ENCODE measurements around the gene TMEM132C.

TMEM132C gene

GRCh38 chr12:128707488-128707887 lies 440.5 kb downstream of the TMEM132C start:
- no peaks in the 10 kb centered on the region for H3K9me3 ChIP-seq (ENCODE audit: control insufficient read depth, insufficient read depth, low read depth, low read length)
- no peak overlapping the region for H3K9ac ChIP-seq (ENCODE audit: low read length)
- H3K36me3 ChIP-seq (ENCODE audit: control insufficient read depth, insufficient read depth, low read length): no peaks in the 10 kb centered on the region
- H3K27ac ChIP-seq (ENCODE audit: low read depth, low read length): no peak overlapping the region
- H3K4me3 ChIP-seq (ENCODE audit: low read depth, low read length): no peak overlapping the region
- H3K4me1 ChIP-seq (ENCODE audit: control insufficient read depth, insufficient read depth, low read length): no peaks in the 10 kb centered on the region
- H3K27me3 ChIP-seq (ENCODE audit: control insufficient read depth, insufficient read depth, low read length): no peaks in the 10 kb centered on the region

- no peak overlapping the region for H3K9ac ChIP-seq (ENCODE audit: low read length)
- no peaks in the 10 kb centered on the region for H3K4me1 ChIP-seq (ENCODE audit: control insufficient read depth, insufficient read depth, low read length)
- no peaks in the 10 kb centered on the region for H3K27me3 ChIP-seq (ENCODE audit: control insufficient read depth, insufficient read depth, low read length)
- no peak overlapping the region for H3K4me3 ChIP-seq (ENCODE audit: low read depth, low read length)
- no peak overlapping the region for H3K27ac ChIP-seq (ENCODE audit: low read depth, low read length)
- no peaks in the 10 kb centered on the region for H3K9me3 ChIP-seq (ENCODE audit: control insufficient read depth, insufficient read depth, low read depth, low read length)
- no peaks in the 10 kb centered on the region for H3K36me3 ChIP-seq (ENCODE audit: control insufficient read depth, insufficient read depth, low read length)
Measured at GRCh38 chr12:128708789-128709188, 441.8 kb downstream of the TMEM132C start.

- H3K27me3 ChIP-seq (ENCODE audit: control insufficient read depth, insufficient read depth, low read length): peaks cover 5% of the 10 kb centered on the region; the same call in 1 of the 2 replicates
- H3K27ac ChIP-seq (ENCODE audit: low read depth, low read length): no peak overlapping the region
Measured at GRCh38 chr12:128709660-128710059, 442.7 kb downstream of the TMEM132C start.

GRCh38 chr12:128711486-128711885 lies 444.5 kb downstream of the TMEM132C start:
- no peaks in the 10 kb centered on the region for H3K9me3 ChIP-seq (ENCODE audit: control insufficient read depth, insufficient read depth, low read depth, low read length)
- H3K36me3 ChIP-seq (ENCODE audit: control insufficient read depth, insufficient read depth, low read length): no peaks in the 10 kb centered on the region
- no peak overlapping the region for H3K9ac ChIP-seq (ENCODE audit: low read length)
- no peak overlapping the region for H3K27ac ChIP-seq (ENCODE audit: low read depth, low read length)
- H3K4me1 ChIP-seq (ENCODE audit: control insufficient read depth, insufficient read depth, low read length): no peaks in the 10 kb centered on the region
- H3K27me3 ChIP-seq (ENCODE audit: control insufficient read depth, insufficient read depth, low read length): peaks cover 5% of the 10 kb centered on the region; the same call in 1 of the 2 replicates
- no peak overlapping the region for H3K4me3 ChIP-seq (ENCODE audit: low read depth, low read length)

More at GRCh38 chr12:128709660-128710059, 442.7 kb downstream of the TMEM132C start:
- Histone ChIP-seq H3K9ac (ENCODE audit: low read length) (no peak overlapping the region), H3K4me1 (ENCODE audit: control insufficient read depth, insufficient read depth, low read length) (no peaks in the 10 kb centered on the region), H3K4me3 (ENCODE audit: low read depth, low read length) (no peak overlapping the region), H3K9me3 (ENCODE audit: control insufficient read depth, insufficient read depth, low read depth, low read length) (no peaks in the 10 kb centered on the region), H3K36me3 (ENCODE audit: control insufficient read depth, insufficient read depth, low read length) (no peaks in the 10 kb centered on the region)

GRCh38 chr12:128712622-128713021 lies 445.7 kb downstream of the TMEM132C start:
- Histone ChIP-seq H3K36me3 (ENCODE audit: control insufficient read depth, insufficient read depth, low read length) (no peaks in the 10 kb centered on the region), H3K27me3 (ENCODE audit: control insufficient read depth, insufficient read depth, low read length) (peaks cover 5% of the 10 kb centered on the region; the same call in 1 of the 2 replicates), H3K27ac (ENCODE audit: low read depth, low read length) (no peak overlapping the region), H3K4me1 (ENCODE audit: control insufficient read depth, insufficient read depth, low read length) (no peaks in the 10 kb centered on the region), H3K9me3 (ENCODE audit: control insufficient read depth, insufficient read depth, low read depth, low read length) (peaks cover 2% of the 10 kb centered on the region; the same call in 1 of the 2 replicates), H3K4me3 (ENCODE audit: low read depth, low read length) (no peak overlapping the region), H3K9ac (ENCODE audit: low read length) (no peak overlapping the region)

GRCh38 chr12:128715485-128715884 lies 448.5 kb downstream of the TMEM132C start:
- H3K27ac ChIP-seq (ENCODE audit: low read depth, low read length): no peak overlapping the region
- peaks cover 5% of the 10 kb centered on the region; the same call in 1 of the 2 replicates for H3K27me3 ChIP-seq (ENCODE audit: control insufficient read depth, insufficient read depth, low read length)
- no peaks in the 10 kb centered on the region for H3K4me1 ChIP-seq (ENCODE audit: control insufficient read depth, insufficient read depth, low read length)
- H3K4me3 ChIP-seq (ENCODE audit: low read depth, low read length): no peak overlapping the region
- H3K9me3 ChIP-seq (ENCODE audit: control insufficient read depth, insufficient read depth, low read depth, low read length): peaks cover 19% of the 10 kb centered on the region
- no peaks in the 10 kb centered on the region for H3K36me3 ChIP-seq (ENCODE audit: control insufficient read depth, insufficient read depth, low read length)
- H3K9ac ChIP-seq (ENCODE audit: low read length): no peak overlapping the region

GRCh38 chr12:128724468-128725046 lies 457.6 kb downstream of the TMEM132C start:
- Histone ChIP-seq H3K9ac (ENCODE audit: low read length) (no peak overlapping the region), H3K27ac (ENCODE audit: low read depth, low read length) (no peak overlapping the region), H3K36me3 (ENCODE audit: control insufficient read depth, insufficient read depth, low read length) (no peaks in the 10 kb centered on the region), H3K27me3 (ENCODE audit: control insufficient read depth, insufficient read depth, low read length) (no peaks in the 10 kb centered on the region), H3K4me3 (ENCODE audit: low read depth, low read length) (no peak overlapping the region), H3K9me3 (ENCODE audit: control insufficient read depth, insufficient read depth, low read depth, low read length) (peaks cover 5% of the 10 kb centered on the region; the same call in 1 of the 2 replicates), H3K4me1 (ENCODE audit: control insufficient read depth, insufficient read depth, low read length) (peaks cover 11% of the 10 kb centered on the region)

- Histone ChIP-seq H3K27me3 (ENCODE audit: control insufficient read depth, insufficient read depth, low read length) (no peaks in the 10 kb centered on the region), H3K4me1 (ENCODE audit: control insufficient read depth, insufficient read depth, low read length) (peaks cover 15% of the 10 kb centered on the region), H3K9me3 (ENCODE audit: control insufficient read depth, insufficient read depth, low read depth, low read length) (no peaks in the 10 kb centered on the region), H3K36me3 (ENCODE audit: control insufficient read depth, insufficient read depth, low read length) (no peaks in the 10 kb centered on the region), H3K4me3 (ENCODE audit: low read depth, low read length) (no peak overlapping the region), H3K9ac (ENCODE audit: low read length) (no peak overlapping the region), H3K27ac (ENCODE audit: low read depth, low read length) (no peak overlapping the region)
Measured at GRCh38 chr12:128726886-128727285, 459.9 kb downstream of the TMEM132C start.

GRCh38 chr12:128727461-128727860 lies 460.5 kb downstream of the TMEM132C start:
- no peaks in the 10 kb centered on the region for H3K36me3 ChIP-seq (ENCODE audit: control insufficient read depth, insufficient read depth, low read length)
- H3K4me1 ChIP-seq (ENCODE audit: control insufficient read depth, insufficient read depth, low read length): peaks cover 15% of the 10 kb centered on the region
- H3K4me3 ChIP-seq (ENCODE audit: low read depth, low read length): no peak overlapping the region
- no peaks in the 10 kb centered on the region for H3K27me3 ChIP-seq (ENCODE audit: control insufficient read depth, insufficient read depth, low read length)
- H3K9me3 ChIP-seq (ENCODE audit: control insufficient read depth, insufficient read depth, low read depth, low read length): no peaks in the 10 kb centered on the region
- H3K9ac ChIP-seq (ENCODE audit: low read length): no peak overlapping the region
- H3K27ac ChIP-seq (ENCODE audit: low read depth, low read length): no peak overlapping the region

- Histone ChIP-seq H3K27ac (ENCODE audit: low read depth, low read length) (no peak overlapping the region), H3K9me3 (ENCODE audit: control insufficient read depth, insufficient read depth, low read depth, low read length) (no peaks in the 10 kb centered on the region)
Measured at GRCh38 chr12:128727999-128728398, 461.0 kb downstream of the TMEM132C start.

GRCh38 chr12:128729628-128730121 lies 462.7 kb downstream of the TMEM132C start:
- Histone ChIP-seq H3K4me3 (ENCODE audit: low read depth, low read length) (no peak overlapping the region), H3K4me1 (ENCODE audit: control insufficient read depth, insufficient read depth, low read length) (peaks cover 15% of the 10 kb centered on the region), H3K36me3 (ENCODE audit: control insufficient read depth, insufficient read depth, low read length) (no peaks in the 10 kb centered on the region), H3K9me3 (ENCODE audit: control insufficient read depth, insufficient read depth, low read depth, low read length) (no peaks in the 10 kb centered on the region), H3K27ac (ENCODE audit: low read depth, low read length) (no peak overlapping the region), H3K27me3 (ENCODE audit: control insufficient read depth, insufficient read depth, low read length) (no peaks in the 10 kb centered on the region; the same call in 1 of the 2 replicates), H3K9ac (ENCODE audit: low read length) (no peak overlapping the region)

More at GRCh38 chr12:128727999-128728398, 461.0 kb downstream of the TMEM132C start:
- Histone ChIP-seq H3K4me1 (ENCODE audit: control insufficient read depth, insufficient read depth, low read length) (peaks cover 15% of the 10 kb centered on the region), H3K36me3 (ENCODE audit: control insufficient read depth, insufficient read depth, low read length) (no peaks in the 10 kb centered on the region), H3K9ac (ENCODE audit: low read length) (no peak overlapping the region), H3K4me3 (ENCODE audit: low read depth, low read length) (no peak overlapping the region), H3K27me3 (ENCODE audit: control insufficient read depth, insufficient read depth, low read length) (no peaks in the 10 kb centered on the region; the same call in 1 of the 2 replicates)
